MCF 10A (cell line): Measurements from ENCODE around the gene ARL3. TPM values are rescaled to one million over a fixed set of nuclear protein-coding genes. Genes with fewer than 3 reads are reported as not detected.
"Not testable (repeated sequence)": the region's sequence is repeated elsewhere in the genome, so short reads cannot be mapped to it uniquely, and the experiment has no call there.

Experiments used
- BruUV-seq: library from RNA; stranded (reverse); fragments of 400-500 nt; replicated peaks from 2 replicates; lab custom pipeline; 2021; lab: Mats Ljungman, UMichigan
- CTCF ChIA-PET: fragments of 300-600 bp; sonication (Branson Sonifier 250); formaldehyde crosslinking; extraction: SDS; loops from one replicate; lab custom pipeline; 2021; ENCODE audit warnings: antibody characterized with exemption, inconsistent platforms; lab: Yijun Ruan, JAX
- POLR2A ChIA-PET: fragments of 300-600, 350-650 bp; sonication (Branson Sonifier 250); formaldehyde crosslinking; extraction: SDS; loops from one replicate; lab custom pipeline; 2020; ENCODE audit warnings: antibody characterized with exemption, inconsistent platforms; lab: Yijun Ruan, JAX
- DNase-seq: peaks from one replicate; pipeline ENCODE4 v3.0.0-alpha.2; 2018; ENCODE audit not compliant: unreplicated experiment
- H3K27ac Mint-ChIP-seq: one replicate; pipeline ENCODE4 v1.8.0; 2022; ENCODE audit warnings: mild to moderate bottlenecking, low read depth, mixed read lengths; ENCODE audit not compliant: unreplicated experiment
- H3K27me3 Mint-ChIP-seq: one replicate; pipeline ENCODE4 v1.8.0; 2022; ENCODE audit warnings: mixed read lengths; ENCODE audit not compliant: insufficient read depth, unreplicated experiment
- H3K36me3 Mint-ChIP-seq: one replicate; pipeline ENCODE4 v1.8.0; 2022; ENCODE audit warnings: mild to moderate bottlenecking, moderate library complexity, mixed read lengths; ENCODE audit not compliant: insufficient read depth, unreplicated experiment
- H3K4me1 Mint-ChIP-seq: one replicate; pipeline ENCODE4 v1.8.0; 2022; ENCODE audit warnings: mixed read lengths; ENCODE audit not compliant: insufficient read depth, unreplicated experiment
- H3K4me3 Mint-ChIP-seq: one replicate; pipeline ENCODE4 v1.8.0; 2022; ENCODE audit warnings: mild to moderate bottlenecking, moderate library complexity, mixed read lengths; ENCODE audit not compliant: unreplicated experiment
- H3K9me3 Mint-ChIP-seq: one replicate; pipeline ENCODE4 v1.8.0; 2022; ENCODE audit warnings: mixed read lengths; ENCODE audit not compliant: unreplicated experiment
- intact Hi-C: fragments of 100-400 bp; cut with micrococcal nuclease; formaldehyde crosslinking; loops from 2 replicates; pipeline ENCODE4 v1.14.1; 2022
- total RNA-seq: library from RNA; stranded (reverse); gene quantifications from 2 replicates; pipeline ENCODE4 v1.2.3, GENCODE V29; 2022
- TF ChIP-seq, protein P1 (sequence below): fragments of 200-600 bp; IDR thresholded peaks from one replicate; pipeline ENCODE4 v1.8.0; 2022; ENCODE audit warnings: antibody characterized with exemption, mild to moderate bottlenecking; ENCODE audit not compliant: unreplicated experiment

Gene ARL3
- total RNA-seq, 1 experiment from 2014 or later: 6.8 TPM

DNA sequence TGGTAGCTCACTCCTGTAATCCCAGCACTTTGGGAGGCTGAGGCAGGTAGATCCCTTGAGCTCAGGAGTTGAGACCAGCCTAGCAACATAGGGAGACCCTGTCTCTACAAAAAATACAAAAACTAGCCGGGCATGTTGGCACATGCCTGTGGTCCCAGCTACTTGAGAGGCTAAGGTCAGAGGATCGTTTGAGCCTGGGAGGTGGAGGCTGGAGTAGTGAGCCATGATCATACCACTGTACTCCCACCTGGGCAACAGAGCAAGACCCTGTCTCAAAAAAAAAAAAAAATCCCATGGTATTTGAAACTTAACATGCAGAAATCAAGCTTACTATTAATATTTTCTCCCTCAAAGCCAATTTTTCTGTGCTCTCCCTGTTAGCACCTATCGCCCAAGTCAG, 6.1 kb upstream of the ARL3 start:
- ChIA-PET POLR2A (interaction anchor here (0.6 to 3.1 kb wide), 5 partner anchors 8 to 328 kb away, joined by 3 to 10 read pairs (median 4); partner anchors contain the start of gene TRIM8), CTCF (interaction anchor here (0.5 to 2.8 kb wide), 7 partner anchors 8 to 181 kb away, joined by 3 to 9 read pairs (median 4); no protein-coding TSS in a partner anchor)
- Mint-ChIP-seq H3K4me1 (peaks cover 30% of the 10 kb centered on the region), H3K9me3 (no peaks in the 10 kb centered on the region), H3K36me3 (peaks cover 23% of the 10 kb centered on the region), H3K27me3 (no peaks in the 10 kb centered on the region), H3K4me3 (no peak overlapping the region), H3K27ac (peak overlapping the region; percentile 80)
- DNase-seq: no peak
- intact Hi-C loops: no loop called here
- no TSS peak for BruUV-seq
- TF ChIP-seq, protein P1, sequence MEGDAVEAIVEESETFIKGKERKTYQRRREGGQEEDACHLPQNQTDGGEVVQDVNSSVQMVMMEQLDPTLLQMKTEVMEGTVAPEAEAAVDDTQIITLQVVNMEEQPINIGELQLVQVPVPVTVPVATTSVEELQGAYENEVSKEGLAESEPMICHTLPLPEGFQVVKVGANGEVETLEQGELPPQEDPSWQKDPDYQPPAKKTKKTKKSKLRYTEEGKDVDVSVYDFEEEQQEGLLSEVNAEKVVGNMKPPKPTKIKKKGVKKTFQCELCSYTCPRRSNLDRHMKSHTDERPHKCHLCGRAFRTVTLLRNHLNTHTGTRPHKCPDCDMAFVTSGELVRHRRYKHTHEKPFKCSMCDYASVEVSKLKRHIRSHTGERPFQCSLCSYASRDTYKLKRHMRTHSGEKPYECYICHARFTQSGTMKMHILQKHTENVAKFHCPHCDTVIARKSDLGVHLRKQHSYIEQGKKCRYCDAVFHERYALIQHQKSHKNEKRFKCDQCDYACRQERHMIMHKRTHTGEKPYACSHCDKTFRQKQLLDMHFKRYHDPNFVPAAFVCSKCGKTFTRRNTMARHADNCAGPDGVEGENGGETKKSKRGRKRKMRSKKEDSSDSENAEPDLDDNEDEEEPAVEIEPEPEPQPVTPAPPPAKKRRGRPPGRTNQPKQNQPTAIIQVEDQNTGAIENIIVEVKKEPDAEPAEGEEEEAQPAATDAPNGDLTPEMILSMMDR: no peak

DNA sequence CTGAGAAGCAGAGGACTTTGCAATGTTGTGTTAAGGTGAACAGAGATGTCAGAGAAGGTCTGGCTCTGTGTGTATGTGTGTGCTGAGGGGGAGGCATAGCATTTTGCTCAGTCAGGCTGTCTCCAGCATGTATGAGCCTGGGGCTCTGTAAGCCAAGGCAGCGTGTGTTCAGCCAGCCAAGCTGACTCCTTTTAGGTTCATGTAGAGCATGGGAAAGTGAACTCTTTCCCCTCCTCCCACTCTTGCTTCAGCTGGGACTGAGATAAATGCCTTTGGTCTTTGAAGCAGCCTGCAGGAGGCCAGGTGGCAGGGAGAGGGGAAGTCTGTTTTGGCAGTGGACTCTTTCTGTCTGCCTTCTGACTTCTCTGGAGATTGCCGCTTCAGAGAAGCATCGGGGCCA, 4.0 kb upstream of the ARL3 start:
- Mint-ChIP-seq H3K27me3 (no peaks in the 10 kb centered on the region), H3K9me3 (no peaks in the 10 kb centered on the region), H3K4me1 (peaks cover 34% of the 10 kb centered on the region), H3K36me3 (peaks cover 23% of the 10 kb centered on the region), H3K27ac (no peak overlapping the region), H3K4me3 (no peak overlapping the region)
- no TSS peak for BruUV-seq
- no peak for DNase-seq
- CTCF ChIA-PET: no interaction called here
- TF ChIP-seq, protein P1: no peak
- POLR2A ChIA-PET: no interaction called here
- intact Hi-C loops: no loop called here

DNA sequence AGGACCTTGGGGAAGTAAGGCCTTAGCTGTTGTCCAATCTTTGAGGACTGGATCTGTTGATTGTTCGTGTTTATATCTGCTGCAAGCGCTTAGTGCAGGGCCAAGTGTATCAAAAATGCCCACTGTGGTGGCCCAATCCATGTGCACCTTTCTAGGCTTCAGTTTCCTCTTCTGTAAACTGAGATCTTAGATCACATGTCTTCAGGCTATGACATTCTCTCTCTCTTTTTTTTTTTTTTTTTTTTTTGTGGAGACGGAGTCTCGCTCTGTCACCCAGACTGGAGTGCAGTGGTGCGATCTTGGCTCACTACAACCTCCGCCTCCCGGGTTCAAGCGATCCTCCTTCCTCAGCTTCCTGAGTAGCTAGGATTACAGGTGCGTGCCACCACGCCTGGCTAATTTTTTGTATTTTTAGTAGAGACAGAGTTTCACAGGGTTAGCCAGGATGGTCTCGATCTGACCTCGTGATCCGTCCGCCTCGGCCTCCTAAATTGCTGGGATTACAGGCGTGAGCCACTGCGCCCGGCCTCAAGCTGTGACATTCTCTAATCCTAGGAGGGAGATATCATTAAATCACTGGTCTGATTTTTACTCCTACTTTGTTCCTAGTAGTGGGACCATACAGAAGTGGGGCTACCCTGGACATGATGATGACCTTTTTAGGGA, 2.8 kb upstream of the ARL3 start:
- POLR2A ChIA-PET: interaction anchor here (0.5 kb wide), 1 partner anchor 33 kb away, joined by 3 read pairs; no protein-coding TSS in a partner anchor
- H3K36me3 Mint-ChIP-seq: peaks cover 23% of the 10 kb centered on the region
- not testable (repeated sequence) for H3K9me3 Mint-ChIP-seq

DNA sequence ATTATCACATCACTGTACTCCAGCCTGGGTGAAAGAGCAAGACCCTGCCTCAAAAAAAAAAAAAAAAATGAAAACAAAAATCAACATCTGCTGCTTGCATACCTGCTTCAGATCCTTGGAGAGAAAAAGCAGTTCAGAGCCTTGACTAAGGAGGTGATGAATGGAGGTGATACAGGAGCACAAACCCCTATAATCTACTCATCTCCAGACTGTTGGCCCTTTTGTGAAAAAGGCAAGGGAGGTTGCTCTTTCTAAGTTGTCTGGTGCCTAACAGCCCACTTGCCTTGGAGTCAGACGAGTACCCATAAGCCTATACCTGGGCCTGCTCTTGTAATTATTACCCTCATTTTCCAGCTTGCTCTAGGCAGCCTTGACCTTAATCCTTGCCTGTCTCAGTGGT, 1.7 kb upstream of the ARL3 start:
- no TSS peak for BruUV-seq
- H3K36me3 Mint-ChIP-seq: peaks cover 23% of the 10 kb centered on the region
- TF ChIP-seq, protein P1: no peak
- no peaks in the 10 kb centered on the region for H3K27me3 Mint-ChIP-seq
- peaks cover 26% of the 10 kb centered on the region for H3K4me1 Mint-ChIP-seq
- peak overlapping the region; percentile 97 for H3K4me3 Mint-ChIP-seq
- DNase-seq: no peak
- ChIA-PET POLR2A (interaction anchor here (2.3 to 3.5 kb wide), 2 partner anchors 10 to 11 kb away, joined by 11 to 13 read pairs; no protein-coding TSS in a partner anchor), CTCF (interaction anchor here (1.5 to 2.8 kb wide), 2 partner anchors 26 to 186 kb away, joined by 4 to 8 read pairs; no protein-coding TSS in a partner anchor)
- no peak overlapping the region for H3K27ac Mint-ChIP-seq
- intact Hi-C loops: no loop called here
- no peaks in the 10 kb centered on the region for H3K9me3 Mint-ChIP-seq

More for the DNA sequence above, 2.8 kb upstream of the ARL3 start:
- H3K27me3 Mint-ChIP-seq, H3K4me3 Mint-ChIP-seq, DNase-seq, BruUV-seq, intact Hi-C loops, CTCF ChIA-PET, H3K27ac Mint-ChIP-seq: not testable (repeated sequence)
- peaks cover 31% of the 10 kb centered on the region for H3K4me1 Mint-ChIP-seq
